COLO668 (cell line): ENCODE measurements around the gene HTR7.

Source experiments
- DNase-seq: peaks from one replicate; lab custom pipeline; 2025; ENCODE audit not compliant: unreplicated experiment; lab: John Stamatoyannopoulos, UW

Gene HTR7

DNA sequence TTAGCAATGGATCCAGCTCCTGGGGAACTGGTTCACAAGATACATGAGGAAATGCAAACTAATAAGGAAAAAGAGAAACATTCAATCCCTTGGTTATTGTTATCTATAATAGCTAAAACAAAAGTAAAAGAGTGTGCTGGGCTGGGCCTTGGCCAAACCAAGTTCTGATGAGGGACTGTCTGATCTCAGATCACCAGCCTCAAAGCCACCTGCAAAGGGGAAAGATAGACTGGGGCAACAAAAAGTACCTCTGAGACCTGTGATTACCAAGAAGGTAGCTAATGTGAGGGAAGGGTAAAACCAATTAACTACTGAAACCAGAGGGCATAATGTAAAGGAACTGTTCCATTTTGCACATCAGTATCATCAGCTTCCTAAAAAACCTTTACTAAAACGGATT is 51.2 kb downstream of the HTR7 start:
- DNase-seq, result no peak

DNA sequence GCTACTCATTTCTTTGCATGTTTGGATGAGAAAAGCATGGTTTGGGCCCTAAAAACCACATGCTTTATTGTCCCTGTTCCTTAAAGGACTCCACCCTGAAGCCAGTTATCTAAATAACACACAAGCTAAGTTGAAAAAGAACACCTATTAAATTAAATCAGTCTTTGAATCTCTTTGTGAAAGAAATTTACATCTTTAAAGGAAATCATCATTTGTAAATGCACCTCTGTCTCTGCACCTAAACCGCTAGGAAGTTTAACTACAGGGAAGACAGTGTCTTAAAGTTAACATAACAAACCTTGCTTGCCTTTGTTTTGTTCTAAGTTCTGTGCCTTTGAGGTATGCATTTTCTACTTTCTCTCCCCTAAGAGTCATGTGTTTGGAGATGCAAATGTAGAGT is 52.6 kb downstream of the HTR7 start:
- DNase-seq, result no peak

DNA sequence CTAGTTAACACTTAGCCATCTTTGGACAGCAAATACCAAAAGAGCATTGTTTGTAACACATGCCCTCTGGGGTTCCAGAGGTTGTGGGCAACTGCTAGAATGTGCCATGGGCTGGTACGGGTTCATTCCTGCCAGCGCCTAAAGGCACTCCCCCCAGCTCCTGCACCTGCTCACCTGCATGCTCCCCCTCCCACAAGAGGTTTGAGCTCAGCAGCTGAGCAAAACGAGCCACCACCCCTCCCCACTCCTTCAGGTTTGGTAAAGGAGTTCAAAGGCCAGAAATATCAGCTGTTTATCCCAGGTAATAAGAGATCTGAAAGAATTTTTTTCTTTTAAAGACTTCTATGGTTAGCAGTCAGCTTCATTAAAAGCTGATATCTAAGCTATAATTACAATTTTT is 53.5 kb downstream of the HTR7 start:
- DNase-seq, result no peak

DNA sequence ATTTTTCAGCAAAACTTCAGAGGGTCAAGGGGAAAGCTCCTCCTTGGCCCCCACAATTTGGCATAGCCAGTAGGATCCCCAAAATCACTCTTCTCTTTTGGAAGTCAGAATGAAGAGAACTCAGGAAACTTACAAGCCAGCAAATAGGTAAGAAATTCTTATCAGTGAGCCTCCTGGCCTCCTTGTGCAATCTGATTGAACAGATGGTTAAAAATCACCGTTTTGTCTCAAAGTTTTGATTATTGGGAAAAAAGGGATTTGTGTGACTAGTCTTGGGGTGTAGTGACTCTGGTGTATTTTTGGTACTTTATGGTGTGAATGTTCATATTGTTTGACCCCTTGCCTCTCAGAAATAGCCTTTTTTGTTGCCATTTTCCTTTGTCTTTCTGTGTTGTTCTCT is 56.2 kb downstream of the HTR7 start:
- no peak for DNase-seq

DNA sequence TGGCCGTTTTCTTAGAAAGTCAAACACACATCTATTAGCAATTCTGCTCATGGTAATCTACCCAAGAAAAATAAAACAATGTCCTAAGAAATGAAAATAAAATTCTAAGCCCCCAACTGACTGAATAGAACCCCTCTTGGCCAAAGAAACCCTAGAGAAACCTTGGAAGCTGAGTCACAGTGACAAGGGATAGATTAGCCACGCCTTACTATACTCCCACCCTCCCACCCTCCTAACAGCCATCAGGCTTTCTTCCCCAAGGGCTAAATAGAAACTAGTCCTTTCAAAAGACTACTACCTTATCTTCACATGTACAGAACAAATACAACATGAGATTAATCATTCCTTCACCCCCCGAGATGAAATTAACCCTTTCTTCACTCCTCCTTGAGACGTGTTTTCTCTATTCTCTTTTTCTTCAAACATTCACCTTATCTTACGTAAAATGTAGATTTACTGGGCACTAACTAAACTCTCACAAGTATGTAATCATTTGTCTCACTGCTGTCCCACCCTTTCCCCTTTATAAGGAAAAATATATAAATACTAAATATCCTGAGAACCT is 57.5 kb downstream of the HTR7 start:
- DNase-seq, result no peak

DNA sequence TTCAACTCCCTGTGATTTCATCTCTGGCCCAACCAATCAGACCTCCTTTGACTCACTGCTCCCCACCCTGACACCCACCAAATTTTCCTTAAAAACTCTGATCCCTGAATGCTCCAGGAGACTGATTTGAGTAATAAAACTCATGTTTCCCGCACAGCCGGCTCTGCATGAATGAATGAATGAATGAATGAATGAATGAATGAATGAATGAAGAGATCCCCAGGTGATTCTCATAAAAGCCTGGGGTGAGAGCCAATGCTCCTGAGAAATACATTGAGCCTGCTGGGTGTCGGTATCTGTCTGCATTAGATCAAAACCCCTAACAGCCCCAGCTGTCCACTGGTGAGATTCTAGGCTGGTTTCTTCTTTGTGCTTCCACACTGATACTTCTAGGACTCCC is 58.7 kb downstream of the HTR7 start:
- no peak for DNase-seq

DNA sequence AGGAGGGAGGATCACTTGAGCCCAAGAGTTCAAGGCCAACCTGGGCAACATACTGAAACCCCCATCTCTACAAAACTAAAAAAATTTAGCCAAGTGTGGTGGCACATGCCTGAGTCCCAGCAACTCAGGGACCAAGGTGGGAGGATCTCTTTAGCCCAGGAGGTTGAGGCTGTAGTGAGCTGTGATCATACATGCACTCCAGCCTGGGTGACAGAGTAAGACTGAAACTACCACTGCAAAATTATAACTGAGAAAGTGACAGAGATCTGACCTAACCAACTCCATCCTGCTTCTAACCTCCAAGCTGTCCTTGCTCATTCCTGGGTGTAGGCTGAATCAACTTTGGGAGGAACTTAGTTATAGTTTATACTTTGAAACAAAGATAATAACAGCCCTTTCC is 59.4 kb downstream of the HTR7 start:
- no peak for DNase-seq

DNA sequence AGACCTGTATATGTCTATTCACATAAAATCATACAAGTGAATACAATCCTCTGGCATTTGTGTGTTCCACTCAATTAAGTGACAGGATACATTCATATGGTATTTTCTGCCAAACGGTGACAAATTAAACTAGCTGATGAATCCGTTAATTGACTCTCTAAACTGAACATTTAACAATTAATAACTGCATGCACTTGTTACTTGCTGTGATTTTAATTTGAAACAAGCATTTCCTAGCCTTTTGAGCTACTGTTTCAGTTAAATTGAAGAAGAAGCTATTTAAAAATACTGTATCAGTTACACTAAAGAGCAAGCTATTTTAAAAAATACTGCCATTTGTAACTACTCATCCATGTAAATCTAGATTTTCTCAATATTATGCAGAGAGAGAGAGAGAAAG is 67.4 kb downstream of the HTR7 start:
- no peak for DNase-seq

DNA sequence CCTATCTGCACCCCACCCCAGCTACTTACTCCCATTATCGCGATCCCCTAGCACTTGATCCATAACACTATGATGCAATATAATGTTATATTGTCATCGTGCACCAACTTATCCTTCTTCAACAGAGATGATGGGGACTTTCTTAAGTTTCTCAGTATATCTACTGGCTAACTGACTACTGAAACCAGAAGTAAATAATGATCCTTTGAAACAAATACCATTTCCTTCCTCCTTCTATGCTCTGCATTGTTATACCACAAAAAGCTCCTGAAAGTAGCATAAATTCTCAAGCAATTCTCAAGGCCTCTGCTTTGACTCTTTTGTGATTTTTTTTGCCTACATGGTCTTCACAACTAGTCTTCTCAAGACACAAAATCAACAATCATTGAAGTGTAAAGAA is 68.9 kb downstream of the HTR7 start:
- no peak for DNase-seq

DNA sequence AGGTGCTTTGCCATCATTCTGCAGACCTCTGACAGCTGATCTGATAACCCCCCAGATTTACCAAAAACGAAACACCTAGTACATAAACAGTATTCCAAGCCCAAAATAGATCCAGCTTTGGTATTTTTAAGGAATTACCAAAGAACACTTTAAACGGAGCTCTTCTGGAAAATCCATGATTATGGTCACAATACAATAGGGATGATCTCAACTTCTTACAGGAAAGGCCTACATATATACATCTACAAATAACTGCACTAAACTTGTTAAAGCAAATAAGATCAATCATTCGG is 69.7 kb downstream of the HTR7 start:
- DNase-seq, result no peak

DNA sequence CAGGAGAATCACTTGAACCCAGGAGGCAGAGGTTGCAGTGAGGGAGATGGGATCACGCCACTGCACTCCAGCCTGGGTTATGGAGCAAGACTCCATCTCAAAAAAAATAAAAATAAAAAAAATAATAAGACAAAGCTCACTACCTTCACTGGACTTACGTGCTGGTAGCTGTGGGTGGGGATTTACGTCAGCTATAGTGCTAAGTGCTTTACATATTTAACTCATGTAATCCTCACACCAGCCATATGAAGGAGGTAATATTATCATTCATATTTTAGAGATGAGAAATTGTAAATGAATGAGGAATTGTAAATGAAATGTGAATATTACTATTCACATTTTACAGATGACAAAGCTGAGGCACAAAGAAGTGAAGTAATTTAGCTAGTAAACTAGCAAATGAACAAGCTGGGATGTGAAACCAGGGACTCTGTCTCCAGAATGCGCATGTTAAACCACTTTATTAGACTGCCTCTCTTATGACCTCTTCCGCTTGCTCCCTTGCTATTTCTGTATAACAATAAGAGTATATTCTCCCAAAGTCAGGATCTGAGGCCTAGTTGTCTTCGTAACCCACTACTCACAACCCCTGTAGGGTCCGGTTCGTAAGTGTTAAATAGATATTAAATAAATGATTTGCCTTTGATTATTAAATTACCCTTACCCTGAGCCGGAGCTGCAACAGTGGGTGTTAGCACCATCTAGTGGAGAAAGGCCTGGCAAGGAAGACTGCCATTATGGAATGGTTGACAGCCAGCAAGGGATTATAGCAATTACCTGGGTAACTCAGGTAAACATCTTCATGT is 70.2 kb downstream of the HTR7 start:
- DNase-seq, result peak; percentile 12

DNA sequence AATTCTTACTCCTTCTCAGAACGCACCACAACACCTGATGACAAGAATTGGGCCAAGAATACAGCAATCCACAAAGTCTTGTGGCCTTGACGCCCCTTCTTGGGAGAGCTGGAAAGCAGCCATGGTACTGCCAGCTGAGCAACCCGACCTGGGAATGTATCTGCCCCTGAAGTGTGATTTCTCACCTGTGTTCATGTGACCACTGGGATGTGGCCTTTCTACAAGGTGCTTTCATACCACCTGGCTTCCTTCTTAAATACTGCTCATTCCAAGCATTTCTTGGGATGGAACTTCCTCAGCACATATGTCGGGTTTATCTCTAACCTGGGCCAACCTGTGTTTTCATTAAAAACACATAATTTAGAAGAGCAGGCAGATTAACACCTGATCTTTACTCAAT is 72.1 kb downstream of the HTR7 start:
- no peak for DNase-seq

DNA sequence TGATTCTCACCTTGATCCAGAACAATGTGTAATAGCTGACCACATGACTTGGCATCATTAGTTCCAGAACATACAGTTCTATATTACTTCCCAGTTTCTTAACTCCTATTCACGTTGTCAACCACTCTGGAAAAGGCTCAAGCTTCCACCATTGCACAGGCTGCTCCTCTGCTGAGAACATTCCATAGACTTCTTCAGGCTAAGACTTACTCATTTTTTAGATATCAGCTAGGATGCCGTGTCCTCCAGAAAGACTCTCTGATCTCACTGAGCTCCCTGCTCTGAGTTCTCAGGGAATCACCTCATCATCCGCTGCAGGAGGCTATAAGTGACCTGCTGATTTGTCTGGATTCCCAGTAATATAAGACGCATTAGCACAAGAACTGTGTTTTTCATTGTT is 73.1 kb downstream of the HTR7 start:
- DNase-seq, result no peak

DNA sequence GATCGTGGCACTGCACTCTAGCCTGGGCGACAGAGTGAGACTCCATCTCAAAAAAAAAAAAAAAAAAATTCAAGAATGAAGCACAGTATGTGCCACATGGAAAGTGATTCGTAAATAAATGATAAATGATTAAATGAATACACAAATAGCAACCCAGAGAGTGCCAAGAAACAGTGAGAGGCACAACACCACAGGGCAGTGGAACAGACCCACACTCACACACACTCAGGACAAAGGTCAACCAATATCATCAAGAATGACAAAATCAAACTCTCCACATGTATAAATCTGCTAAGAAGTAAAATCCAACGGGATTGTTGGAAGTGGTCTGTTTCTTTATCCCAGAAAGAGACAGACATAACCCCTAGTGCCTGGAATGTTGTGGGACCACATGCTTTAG is 77.4 kb downstream of the HTR7 start:
- DNase-seq, result no peak

DNA sequence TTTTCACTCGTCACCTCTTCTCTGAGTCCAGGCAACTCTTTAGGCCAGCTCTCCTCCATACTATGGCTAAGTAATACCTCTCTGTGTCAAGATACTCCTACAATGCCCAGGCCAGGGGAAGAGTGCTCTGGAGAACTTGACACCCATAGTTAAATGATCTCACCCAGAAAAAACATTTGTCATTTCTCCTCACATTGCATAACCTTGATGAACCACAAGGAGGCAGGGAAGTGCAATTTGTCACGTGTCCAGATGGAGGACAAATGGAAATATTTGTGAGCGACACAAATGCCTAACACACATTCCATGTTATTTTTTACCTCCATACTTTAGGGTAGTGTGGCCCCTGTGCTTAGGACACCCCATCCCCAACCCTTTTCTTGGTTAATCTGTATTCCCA is 78.3 kb downstream of the HTR7 start:
- DNase-seq, result no peak

DNA sequence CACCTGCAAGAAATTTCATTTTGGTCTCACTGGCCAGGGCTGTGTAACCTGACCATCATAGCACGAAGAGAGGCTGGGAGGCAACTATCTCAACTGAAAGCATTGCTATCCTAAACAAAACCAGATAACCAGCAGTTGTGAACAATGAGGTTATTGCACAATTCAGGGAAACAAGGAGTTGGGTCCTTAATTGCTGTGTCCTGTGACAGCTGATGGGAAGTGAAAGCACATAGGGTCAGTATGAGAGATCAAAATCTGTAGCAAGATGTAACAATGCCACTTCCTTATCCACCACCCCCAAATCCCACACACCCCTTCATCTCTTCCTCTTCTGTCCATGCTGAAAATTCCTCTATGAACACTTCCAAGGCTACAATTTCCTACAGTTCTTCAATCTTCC is 80.2 kb downstream of the HTR7 start:
- no peak for DNase-seq

DNA sequence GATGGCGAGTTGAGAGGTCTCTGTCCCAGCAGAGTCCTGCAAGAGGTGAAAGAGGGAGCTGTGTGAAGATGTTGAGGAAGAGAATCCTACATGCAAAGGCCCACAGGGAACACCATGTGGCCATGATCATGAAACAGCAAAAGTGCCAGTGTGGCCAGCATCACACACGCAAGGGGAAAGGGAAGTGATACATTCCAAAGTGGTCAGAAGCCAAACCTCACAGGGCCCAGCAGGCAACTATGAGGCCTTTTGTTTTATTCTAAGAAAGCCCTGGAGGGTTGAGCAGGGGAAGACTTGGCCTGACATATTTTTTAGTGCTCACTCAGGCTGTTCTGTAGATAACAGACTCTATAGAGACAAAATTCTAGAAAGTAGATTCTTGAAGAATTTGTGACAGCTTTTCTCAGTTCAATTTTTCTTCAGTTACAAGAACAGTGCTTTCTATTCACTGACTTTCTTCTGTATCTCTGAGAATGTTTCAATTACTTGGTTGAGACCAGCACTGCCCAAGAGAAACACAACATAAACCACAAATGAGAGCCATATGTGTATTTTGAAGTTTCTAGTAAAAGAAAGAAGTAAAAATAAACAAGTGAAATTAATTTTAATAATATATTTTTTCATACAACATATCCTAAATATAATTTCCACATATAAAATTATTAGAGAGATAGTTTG is 82.3 kb downstream of the HTR7 start:
- no peak for DNase-seq

DNA sequence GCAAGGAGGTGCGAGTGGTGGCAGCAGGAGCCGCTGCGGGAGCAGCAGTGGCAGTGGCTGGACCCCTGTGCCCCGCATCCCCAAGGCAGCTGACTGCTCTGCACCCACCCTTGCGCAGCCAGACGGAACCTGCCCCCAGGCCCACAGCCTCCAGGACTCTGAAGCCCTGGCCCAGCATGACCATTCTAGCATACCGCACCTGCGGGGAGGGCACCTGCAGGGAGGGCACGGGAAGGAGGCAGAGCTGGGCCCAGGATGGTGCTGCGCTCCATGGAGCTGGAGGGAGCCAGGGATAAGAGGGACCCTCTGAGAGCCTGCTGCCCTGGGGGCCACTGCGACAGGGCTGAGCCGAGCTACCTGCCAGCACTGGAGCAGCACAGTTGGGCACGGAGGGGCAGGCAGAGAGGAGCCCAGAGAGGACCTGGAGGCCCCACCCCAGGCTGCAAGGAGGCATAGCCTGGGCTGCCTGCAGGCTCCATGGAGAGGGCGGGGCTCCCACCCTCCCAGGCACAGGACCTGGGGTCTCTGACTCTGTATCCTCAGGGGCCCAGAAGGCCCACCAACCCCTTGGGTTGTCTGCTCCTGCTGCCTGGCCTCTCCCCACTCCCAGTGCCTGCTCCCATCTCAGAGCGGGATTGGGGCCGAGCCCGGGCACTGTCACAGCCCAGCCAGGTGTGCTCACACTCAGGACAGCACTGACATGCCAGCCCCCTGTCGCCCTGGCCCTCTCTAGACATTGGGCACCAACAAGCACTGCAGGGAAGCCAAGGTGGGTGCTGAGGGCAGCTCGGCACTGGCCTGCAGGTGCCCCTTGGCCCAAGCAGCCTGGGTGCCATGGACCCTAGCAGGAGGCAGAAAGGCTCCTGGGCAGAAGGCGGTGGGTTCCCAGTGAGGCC is 87.6 kb downstream of the HTR7 start:
- DNase-seq, result no peak

DNA sequence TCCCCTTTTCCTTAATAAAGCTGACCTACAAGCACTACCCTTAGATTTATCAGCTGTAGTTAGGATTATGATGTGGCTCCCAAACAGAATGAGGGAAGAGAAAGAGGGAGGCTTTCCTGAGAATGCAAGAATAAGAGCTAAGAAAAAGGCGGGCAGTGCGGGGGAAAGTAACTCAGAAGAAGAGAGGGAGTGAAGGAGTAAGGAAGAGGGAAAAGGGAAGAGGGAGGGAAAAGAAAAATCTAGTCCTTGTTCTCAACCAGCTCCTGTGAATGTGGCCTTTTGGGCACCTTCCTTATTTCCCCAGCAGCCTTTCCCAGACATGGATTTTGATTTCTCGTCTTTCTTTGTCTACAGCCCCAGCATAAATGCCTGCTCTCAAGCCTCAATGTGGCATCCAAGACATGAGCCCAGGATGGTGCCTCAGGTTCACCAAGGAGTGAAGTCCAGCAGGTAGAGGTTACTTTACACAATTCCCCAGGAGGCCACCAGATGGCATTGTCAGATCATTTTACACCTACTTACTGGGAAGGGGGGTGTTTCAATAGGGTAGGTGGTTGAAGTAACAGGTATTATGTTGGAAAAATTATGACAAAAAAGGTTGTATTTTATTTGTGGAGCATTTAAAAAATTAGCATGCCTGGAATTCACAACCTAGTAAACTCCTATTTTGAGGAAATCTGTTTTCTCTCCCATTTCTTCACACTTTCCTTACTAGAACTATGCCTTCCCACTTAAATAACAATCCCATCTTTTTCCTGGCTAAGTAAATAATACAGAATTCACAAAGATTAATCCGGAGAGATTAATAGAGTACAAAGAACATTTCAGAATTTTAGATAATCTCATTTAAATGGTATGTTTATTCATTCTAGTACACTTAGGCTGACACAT is 106.5 kb downstream of the HTR7 start:
- no peak for DNase-seq

DNA sequence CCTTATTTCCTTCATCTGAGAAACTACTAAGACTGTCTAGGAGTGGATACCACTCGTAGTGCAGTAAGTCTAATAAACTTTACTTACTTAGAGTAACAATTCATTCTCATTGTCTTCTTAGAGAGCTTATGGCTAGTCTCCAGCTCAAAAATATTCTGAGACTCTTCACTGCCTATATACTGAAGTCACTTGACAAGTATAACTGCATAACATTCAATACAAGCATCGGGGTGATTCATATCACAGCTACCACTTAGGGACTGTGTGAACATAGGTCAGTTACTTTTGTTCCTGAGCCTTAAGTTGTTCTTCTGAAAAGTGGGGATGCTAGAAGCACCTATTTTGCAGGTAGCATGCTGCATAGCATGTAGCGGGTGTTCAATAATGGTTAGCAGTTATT is 111.0 kb downstream of the HTR7 start:
- no peak for DNase-seq

DNA sequence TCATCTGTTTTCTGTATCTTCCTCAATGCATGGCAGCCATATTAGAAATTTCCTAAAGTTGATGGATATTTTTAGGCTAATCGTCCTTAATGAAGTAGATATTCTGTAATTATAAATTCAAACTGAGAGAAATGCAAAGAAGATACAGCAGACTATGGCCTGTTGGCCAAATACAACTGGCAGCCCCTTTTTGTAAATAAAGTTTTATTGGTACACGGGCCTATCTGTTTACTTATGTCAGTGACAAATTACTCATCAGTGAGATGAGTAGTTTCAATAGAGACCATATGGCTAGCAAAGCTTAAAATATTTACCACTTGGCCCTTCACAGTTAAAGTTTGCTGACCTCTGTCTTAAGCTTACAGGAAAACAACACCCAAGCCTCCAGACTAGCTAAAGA is 112.3 kb downstream of the HTR7 start:
- DNase-seq, result no peak
